Activated naive CD8-positive, alpha-beta T cell treated with anti-CD3 and anti-CD28 coated beads for 36 hours (primary cell): ENCODE results near the gene GP2. TPM values are rescaled to one million over a fixed set of nuclear protein-coding genes. Genes with fewer than 3 reads are reported as not detected.

Source experiments
- total RNA-seq, 2 experiments: library from RNA; stranded (reverse); gene quantifications; one replicate each; pipeline ENCODE4 v1.2.3, GENCODE V29; 2021

The GP2 gene
- total RNA-seq, 2 experiments from 2014 or later, result not detected

Other genes starting within 250 kb of the GP2 start
- gene UMOD, start 25.2 kb upstream of the GP2 start, total RNA-seq, result not detected
- not detected for gene PDILT, start 77.2 kb upstream of the GP2 start, total RNA-seq
- not detected for gene ACSM5, start 82.0 kb upstream of the GP2 start, total RNA-seq
- not detected for gene ACSM2A, start 124.0 kb upstream of the GP2 start, total RNA-seq
- gene ACSM2B, start 248.9 kb upstream of the GP2 start, total RNA-seq, result not detected